Spinal cord (tissue), 10 donors: ENCODE results near the gene TEDDM1. TPM values are rescaled to one million over a fixed set of nuclear protein-coding genes. Genes with fewer than 3 reads are reported as not detected.

Experiments
- DNase-seq, 6 donors: peaks; one replicate each; pipeline versions ENCODE4 v3.0.0 to v3.0.0-alpha.2; 2013 to 2015; ENCODE audit warnings: low spot score in 6 of 6, low read depth in 4 of 6
- H3K27ac ChIP-seq: one replicate; pipeline ENCODE4 v1.5.1; 2013; ENCODE audit warnings: low read depth, low read length, control low read depth
- H3K27me3 ChIP-seq: one replicate; pipeline ENCODE4 v1.6.1; 2013; ENCODE audit warnings: low read length; ENCODE audit not compliant: control insufficient read depth, insufficient read depth
- H3K36me3 ChIP-seq: one replicate; pipeline ENCODE4 v1.6.1; 2013; ENCODE audit warnings: low read length; ENCODE audit not compliant: control insufficient read depth, insufficient read depth
- H3K4me1 ChIP-seq: one replicate; pipeline ENCODE4 v1.6.1; 2013; ENCODE audit warnings: low read length; ENCODE audit not compliant: control insufficient read depth, insufficient read depth
- H3K4me3 ChIP-seq: one replicate; pipeline ENCODE4 v1.5.1; 2013; ENCODE audit warnings: low read depth, low read length, control low read depth
- H3K9me3 ChIP-seq: one replicate; pipeline ENCODE4 v1.6.1; 2013; ENCODE audit warnings: low read length; ENCODE audit not compliant: control insufficient read depth, insufficient read depth
- WGBS: methylation state at CpG from one replicate; pipeline ENCODE4 v1.1.5; 2013; ENCODE audit warnings: missing lambda C conversion rate; ENCODE audit not compliant: insufficient coverage; 5-methylcytosine and 5-hydroxymethylcytosine counted together
- polyA plus RNA-seq, 2 donors: library from polyadenylated mRNA; unstranded; fragments of 120-200 nt; gene quantifications; one replicate each; pipeline ENCODE4 v1.2.1, GENCODE V29; 2013; ENCODE audit not compliant: insufficient read length in 2 of 2
- total RNA-seq, 2 donors: library from RNA; depleted of rRNA in 1 of 2; stranded (reverse); fragments of 120-200 nt in 1 of 2; fragments of >200 nt in 1 of 2; gene quantifications; one replicate each; pipeline versions ENCODE4 v1.2.3 to v1.2.4, GENCODE V29; 2013 to 2014
- donor health status: healthy.

TEDDM1 gene
- total and polyA plus RNA-seq, 4 donors: 0.12 TPM; not detected in 3

- WGBS: no CpG with 5 or more reads among the region's 2 CpGs
- Histone ChIP-seq H3K4me3 (no peak overlapping the region), H3K36me3 (no peaks in the 10 kb centered on the region), H3K9me3 (no peaks in the 10 kb centered on the region), H3K27me3 (no peaks in the 10 kb centered on the region), H3K4me1 (no peaks in the 10 kb centered on the region), H3K27ac (no peak overlapping the region)
- DNase-seq: no peak
These were observed 32.5 kb downstream of the TEDDM1 start for GRCh38 chr1:182367926-182368325.

- Histone ChIP-seq H3K9me3 (no peaks in the 10 kb centered on the region), H3K4me1 (no peaks in the 10 kb centered on the region), H3K27me3 (no peaks in the 10 kb centered on the region), H3K4me3 (no peak overlapping the region), H3K27ac (no peak overlapping the region), H3K36me3 (no peaks in the 10 kb centered on the region)
- no peak for DNase-seq
- WGBS: 95% methylated on average over 2 of the region's 2 CpGs
These were observed 33.9 kb downstream of the TEDDM1 start for GRCh38 chr1:182366596-182366995.

DNA sequence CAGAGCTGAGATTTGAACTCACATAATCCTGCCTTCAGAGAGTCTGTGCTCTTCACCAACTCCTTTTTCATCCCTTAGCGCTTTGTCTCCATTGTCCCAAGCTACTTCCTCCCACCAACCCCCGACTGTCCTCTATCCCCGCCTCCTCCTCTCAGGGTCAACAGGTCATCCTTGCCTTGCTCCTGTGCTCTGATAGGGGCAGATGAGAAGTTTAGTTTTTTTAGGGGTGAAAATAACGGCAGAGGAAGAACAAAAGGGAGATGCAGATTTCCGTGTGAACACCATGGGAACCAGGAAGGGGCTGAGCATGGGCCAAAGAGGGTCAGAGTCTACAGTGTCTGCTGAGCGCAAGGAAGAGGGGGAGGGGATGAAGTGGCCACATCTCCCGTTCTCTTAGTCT lies 40.8 kb downstream of the TEDDM1 start:
- H3K27ac ChIP-seq: no peak overlapping the region
- 35% methylated on average over 5 of the region's 7 CpGs for WGBS
- DNase-seq: no peak

GRCh38 chr1:182357913-182358312 lies 42.6 kb downstream of the TEDDM1 start:
- no peak overlapping the region for H3K27ac ChIP-seq
- H3K36me3 ChIP-seq: no peaks in the 10 kb centered on the region
- peak in 2 of 6 donors; percentile 16 to 35 for DNase-seq
- 30% methylated on average over 3 of the region's 4 CpGs for WGBS
- no peak overlapping the region for H3K4me3 ChIP-seq
- no peaks in the 10 kb centered on the region for H3K4me1 ChIP-seq
- H3K9me3 ChIP-seq: no peaks in the 10 kb centered on the region
- no peaks in the 10 kb centered on the region for H3K27me3 ChIP-seq

More for the DNA sequence above, 40.8 kb downstream of the TEDDM1 start:
- H3K9me3 ChIP-seq: no peaks in the 10 kb centered on the region
- no peaks in the 10 kb centered on the region for H3K36me3 ChIP-seq
- H3K4me3 ChIP-seq: no peak overlapping the region
- H3K27me3 ChIP-seq: no peaks in the 10 kb centered on the region
- no peaks in the 10 kb centered on the region for H3K4me1 ChIP-seq

DNA sequence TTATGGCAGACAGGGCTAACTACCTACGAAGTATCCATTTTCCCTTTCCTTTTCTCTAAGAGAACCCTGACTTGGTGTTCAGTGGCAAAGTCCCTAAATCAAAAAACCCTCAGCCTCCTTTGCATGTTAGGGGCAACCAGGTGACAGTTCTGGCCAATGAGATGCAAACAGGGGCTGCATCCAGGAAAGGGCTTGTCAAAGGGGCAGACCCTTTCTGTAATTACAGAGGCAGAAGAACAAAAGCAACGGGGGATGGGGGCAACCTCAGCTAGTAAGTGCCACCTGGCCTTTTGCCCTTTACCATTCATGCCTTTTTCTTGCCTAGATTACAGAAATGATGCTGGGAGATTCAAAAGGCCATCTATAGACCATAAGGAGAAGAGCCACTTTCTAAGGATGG lies 43.3 kb downstream of the TEDDM1 start:
- 86% methylated on average over 1 of the region's 2 CpGs for WGBS
- Histone ChIP-seq H3K36me3 (no peaks in the 10 kb centered on the region), H3K4me1 (no peaks in the 10 kb centered on the region), H3K4me3 (no peak overlapping the region), H3K9me3 (no peaks in the 10 kb centered on the region), H3K27me3 (no peaks in the 10 kb centered on the region), H3K27ac (no peak overlapping the region)
- DNase-seq: no peak

- WGBS: no CpG with 5 or more reads among the region's 2 CpGs
- DNase-seq: no peak
- no peaks in the 10 kb centered on the region for H3K27me3 ChIP-seq
- H3K36me3 ChIP-seq: no peaks in the 10 kb centered on the region
- no peak overlapping the region for H3K4me3 ChIP-seq
- H3K4me1 ChIP-seq: no peaks in the 10 kb centered on the region
- no peaks in the 10 kb centered on the region for H3K9me3 ChIP-seq
- H3K27ac ChIP-seq: no peak overlapping the region
These were observed 44.8 kb downstream of the TEDDM1 start for GRCh38 chr1:182355723-182356098.

DNA sequence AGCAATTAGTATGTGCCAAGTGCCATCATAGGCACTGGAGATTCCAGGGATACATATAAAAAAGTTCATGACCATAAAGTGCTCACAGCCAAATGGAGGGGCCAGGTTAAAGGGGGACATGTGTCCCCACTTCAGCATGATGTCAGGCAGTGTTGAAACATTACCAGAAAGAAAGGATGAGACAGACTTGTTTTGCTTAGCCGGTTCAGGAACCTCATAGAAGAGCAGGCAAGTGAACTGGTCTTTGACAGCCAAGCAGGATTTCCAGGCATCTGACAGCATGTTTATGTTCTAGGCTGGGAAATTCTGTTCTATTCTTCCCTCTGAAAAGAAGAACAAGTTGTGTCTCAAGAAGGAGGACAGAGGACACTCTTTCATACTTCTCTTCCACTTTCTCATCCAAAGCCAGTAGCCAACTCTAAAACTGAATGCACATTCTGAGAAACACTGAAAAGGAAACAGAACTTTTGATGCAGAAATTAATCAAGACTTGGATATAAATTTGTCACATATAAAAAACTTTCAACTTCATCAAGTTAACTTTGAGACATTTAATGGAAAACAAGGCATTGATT lies 48.6 kb downstream of the TEDDM1 start:
- 50% methylated on average over 1 of the region's 1 CpG for WGBS
- no peaks in the 10 kb centered on the region for H3K4me1 ChIP-seq
- H3K27me3 ChIP-seq: no peaks in the 10 kb centered on the region
- H3K27ac ChIP-seq: no peak overlapping the region
- H3K9me3 ChIP-seq: no peaks in the 10 kb centered on the region
- no peak overlapping the region for H3K4me3 ChIP-seq
- no peak for DNase-seq
- H3K36me3 ChIP-seq: no peaks in the 10 kb centered on the region

DNA sequence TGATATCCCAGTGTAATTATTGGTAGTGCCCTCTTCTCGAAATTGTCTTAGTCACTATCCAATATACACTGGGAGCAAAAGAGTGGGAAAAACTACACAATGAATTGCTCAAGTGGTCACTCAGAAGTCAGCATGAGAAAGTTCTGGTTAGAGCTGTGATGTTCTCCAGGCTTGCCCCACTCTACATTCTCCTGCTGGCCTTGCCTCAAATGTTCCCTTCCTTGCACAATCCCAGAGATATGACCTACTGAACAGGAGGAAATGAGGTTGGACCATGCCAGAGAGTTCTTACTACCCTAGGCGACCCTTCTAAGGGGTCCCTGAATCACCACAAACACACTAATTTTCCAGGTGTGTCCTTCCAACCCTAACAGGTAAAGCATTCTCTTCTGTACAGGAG lies 49.6 kb downstream of the TEDDM1 start:
- Histone ChIP-seq H3K9me3 (no peaks in the 10 kb centered on the region), H3K4me1 (no peaks in the 10 kb centered on the region), H3K36me3 (no peaks in the 10 kb centered on the region), H3K27me3 (no peaks in the 10 kb centered on the region), H3K4me3 (no peak overlapping the region), H3K27ac (no peak overlapping the region)
- no peak for DNase-seq
- WGBS: no CpG with 5 or more reads among the region's 2 CpGs

- WGBS: 97% methylated on average over 4 of the region's 6 CpGs
These were observed 51.3 kb downstream of the TEDDM1 start for GRCh38 chr1:182348961-182349747.

More at GRCh38 chr1:182348961-182349747, 51.3 kb downstream of the TEDDM1 start:
- Histone ChIP-seq H3K4me1 (no peaks in the 10 kb centered on the region), H3K9me3 (no peaks in the 10 kb centered on the region), H3K36me3 (no peaks in the 10 kb centered on the region), H3K27ac (no peak overlapping the region), H3K27me3 (no peaks in the 10 kb centered on the region), H3K4me3 (no peak overlapping the region)
- DNase-seq: no peak
